Fibroblast of lung (primary cell): ENCODE measurements around the gene HIVEP3.

Source experiments
- EZH2 ChIP-seq: IDR thresholded peaks from 2 replicates; pipeline ENCODE4 v1.5.1; 2012; ENCODE audit warnings: low read length, control low read depth, mild to moderate bottlenecking; ENCODE audit errors: missing control alignments
- TF ChIP-seq, protein P1 (sequence below), 2 donors: IDR thresholded peaks in 1 of 2; conservative IDR thresholded peaks in 1 of 2; 1 replicate in 1 of 2; 2 replicates in 1 of 2; pipeline ENCODE4 v1.5.1; 2011 to 2012; ENCODE audit warnings: low read length in 2 of 2, control low read depth in 1 of 2, inconsistent platforms in 1 of 2, low read depth in 1 of 2, mild to moderate bottlenecking in 1 of 2

DNA sequence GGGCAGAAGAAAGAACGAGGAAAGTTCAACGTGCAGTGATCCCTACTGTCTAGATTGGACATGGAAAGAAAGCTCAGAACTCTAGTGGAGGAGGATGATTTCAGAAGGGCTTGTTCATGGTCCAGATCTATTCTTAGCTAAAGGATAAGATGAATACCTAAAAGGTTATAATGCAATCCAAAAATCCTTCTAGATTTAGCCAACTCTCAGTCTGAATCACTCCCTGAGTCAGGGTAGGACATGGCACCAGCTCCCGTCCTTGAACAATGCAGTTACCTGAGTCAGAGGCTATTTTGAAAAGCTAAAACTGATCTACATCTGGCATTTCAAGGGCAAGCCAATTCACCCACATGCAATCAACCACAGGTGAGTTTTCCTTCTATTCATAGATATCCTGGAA, 38.8 kb upstream of the HIVEP3 start:
- TF ChIP-seq, protein P1, sequence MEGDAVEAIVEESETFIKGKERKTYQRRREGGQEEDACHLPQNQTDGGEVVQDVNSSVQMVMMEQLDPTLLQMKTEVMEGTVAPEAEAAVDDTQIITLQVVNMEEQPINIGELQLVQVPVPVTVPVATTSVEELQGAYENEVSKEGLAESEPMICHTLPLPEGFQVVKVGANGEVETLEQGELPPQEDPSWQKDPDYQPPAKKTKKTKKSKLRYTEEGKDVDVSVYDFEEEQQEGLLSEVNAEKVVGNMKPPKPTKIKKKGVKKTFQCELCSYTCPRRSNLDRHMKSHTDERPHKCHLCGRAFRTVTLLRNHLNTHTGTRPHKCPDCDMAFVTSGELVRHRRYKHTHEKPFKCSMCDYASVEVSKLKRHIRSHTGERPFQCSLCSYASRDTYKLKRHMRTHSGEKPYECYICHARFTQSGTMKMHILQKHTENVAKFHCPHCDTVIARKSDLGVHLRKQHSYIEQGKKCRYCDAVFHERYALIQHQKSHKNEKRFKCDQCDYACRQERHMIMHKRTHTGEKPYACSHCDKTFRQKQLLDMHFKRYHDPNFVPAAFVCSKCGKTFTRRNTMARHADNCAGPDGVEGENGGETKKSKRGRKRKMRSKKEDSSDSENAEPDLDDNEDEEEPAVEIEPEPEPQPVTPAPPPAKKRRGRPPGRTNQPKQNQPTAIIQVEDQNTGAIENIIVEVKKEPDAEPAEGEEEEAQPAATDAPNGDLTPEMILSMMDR (conservative IDR thresholded peaks at IDR 0.05 in 1 of 2, IDR thresholded peaks at IDR 0.05 in 1 of 2; ENCODE audit: low read depth in 1 of 2, low read length in 2 of 2): no peak
- TF ChIP-seq EZH2: no peak
